ENCODE measurements around the gene LMO7. TPM values are rescaled to one million over a fixed set of nuclear protein-coding genes. Genes with fewer than 3 reads are reported as not detected.

The LMO7 gene
- total and polyA plus RNA-seq, 2 of the 8 experiments (the other 6 are each of a cell fraction or from before 2014, with no cell fraction given), result 8.1 to 28.3 TPM

- TF ChIP-seq CHD7 (IDR thresholded peaks at IDR 0.05; ENCODE audit: insufficient replicate concordance, low read length) (no peak), NANOG (IDR thresholded peaks at IDR 0.05; ENCODE audit: insufficient read depth, low read depth, low read length, poor library complexity, severe bottlenecking) (no peak), CHD2 (IDR thresholded peaks at IDR 0.05; ENCODE audit: low read length) (no peak), NRF1 (IDR thresholded peaks at IDR 0.05; ENCODE audit: low read depth, low read length) (no peak), TAF1 (IDR thresholded peaks at IDR 0.05; ENCODE audit: low read depth, low read length) (no peak), EGR1 (IDR thresholded peaks at IDR 0.05; ENCODE audit: borderline replicate concordance, low read depth, low read length) (no peak), SIRT6 (IDR thresholded peaks at IDR 0.05; ENCODE audit: low read length) (no peak), JUN (IDR thresholded peaks at IDR 0.05; ENCODE audit: low read depth, low read length) (no peak), ATF2 (IDR thresholded peaks at IDR 0.05; ENCODE audit: low read length) (no peak)
Observed at GRCh38 chr13:75836441-75836840, 200.3 kb downstream of the LMO7 start (continued).
